A549 (cell line): ENCODE results near the gene RPL31. TPM values are rescaled to one million over a fixed set of nuclear protein-coding genes. Genes with fewer than 3 reads are reported as not detected.

Experiments
- ATAC-seq, 2 experiments: fragments of 200-7000 bp in 1 of 2; fragments of >200 bp in 1 of 2; cut with Nextera tagmentation in 1 of 2; cut with Tn5 transposase in 1 of 2; 3 replicates each; pipeline versions ENCODE4 v1.8.0 to v1.9.1; 2018 to 2020; ENCODE audit warnings: mild to moderate bottlenecking in 1 of 2, moderate library complexity in 1 of 2
- CTCF ChIA-PET: fragments of 300-600 bp; sonication (Branson Sonifier 250); formaldehyde crosslinking; extraction: SDS; loops from one replicate; lab custom pipeline; 2021; ENCODE audit warnings: antibody characterized with exemption, inconsistent platforms; lab: Yijun Ruan, JAX
- POLR2A ChIA-PET: fragments of 350-600 bp; formaldehyde crosslinking; extraction: SDS; loops from one replicate; lab custom pipeline; 2021; ENCODE audit warnings: antibody characterized with exemption, inconsistent platforms; lab: Yijun Ruan, JAX
- DNase-seq, 2 experiments: peaks; one replicate each; pipeline versions ENCODE4 v3.0.0 to v3.0.0-alpha.2; 2011 to 2016; ENCODE audit warnings: low read depth in 1 of 2, low spot score in 1 of 2
- FAIRE-seq: peaks from 2 replicates; lab custom pipeline; 2011; peaks lifted over from hg19 to GRCh38; lab: Jason Lieb, UNC
- H3K27ac ChIP-seq, 2 experiments: fragments of >200 bp; sonication (Bioruptor Twin); formaldehyde crosslinking; 3 replicates each; pipeline ENCODE4 v1.5.1; 2016 to 2017
- H3K4me1 ChIP-seq: fragments of >200 bp; sonication (Bioruptor Twin); formaldehyde crosslinking; 3 replicates; pipeline ENCODE4 v1.6.1; 2016
- H3K4me2 ChIP-seq: fragments of >200 bp; sonication (Bioruptor Twin); formaldehyde crosslinking; 3 replicates; pipeline ENCODE4 v1.6.1; 2016
- H3K4me3 ChIP-seq: fragments of >200 bp; sonication (Bioruptor Twin); formaldehyde crosslinking; 3 replicates; pipeline ENCODE4 v1.5.1; 2016
- H3K9me3 ChIP-seq: fragments of >200 bp; sonication (Bioruptor Twin); formaldehyde crosslinking; 3 replicates; pipeline ENCODE4 v1.6.1; 2016
- BCL3 ChIP-seq: fragments of >200 bp; sonication (Bioruptor Twin); formaldehyde crosslinking; IDR thresholded peaks from 3 replicates; pipeline ENCODE4 v1.6.1; 2016
- CEBPB ChIP-seq, 2 experiments: fragments of >200 bp in 1 of 2; sonication (Bioruptor Twin) in 1 of 2; formaldehyde crosslinking in 1 of 2; IDR thresholded peaks; 2 replicates each; pipeline ENCODE4 v1.6.1; 2012 to 2016
- CHD2 ChIP-seq: fragments of 150-350 bp; IDR thresholded peaks from 2 replicates; pipeline ENCODE4 v1.6.1; 2014; ENCODE audit warnings: low read length; ENCODE audit not compliant: partially characterized antibody
- E2F6 ChIP-seq: IDR thresholded peaks from 2 replicates; pipeline ENCODE4 v1.6.1; 2012; ENCODE audit warnings: low read depth, borderline replicate concordance
- ELK1 ChIP-seq: fragments of 150-350 bp; IDR thresholded peaks from 2 replicates; pipeline ENCODE4 v1.6.1; 2014; ENCODE audit warnings: low read depth, mild to moderate bottlenecking, low read length
- FOSL2 ChIP-seq, 2 experiments: fragments of 450-650 bp in 1 of 2; fragments of >200 bp in 1 of 2; sonication (Bioruptor Twin) in 1 of 2; formaldehyde crosslinking; IDR thresholded peaks; 2 replicates each; pipeline versions ENCODE4 v1.5.0 to v1.6.1; 2016 to 2020; ENCODE audit warnings: mild to moderate bottlenecking in 1 of 2, moderate library complexity in 1 of 2
- FOXS1 ChIP-seq: fragments of 250-450 bp; sonication (Bioruptor Pico); IDR thresholded peaks from 2 replicates; pipeline ENCODE4 v1.5.0; 2020; ENCODE audit warnings: mild to moderate bottlenecking, moderate library complexity
- GATA3 ChIP-seq: IDR thresholded peaks from 2 replicates; pipeline ENCODE4 v1.6.1; 2012; ENCODE audit warnings: borderline replicate concordance
- HDAC2 ChIP-seq: fragments of 200-600 bp; sonication (generic); IDR thresholded peaks from 2 replicates; pipeline ENCODE4 v1.6.1; 2016
- HES2 ChIP-seq: fragments of >200 bp; sonication (Bioruptor Twin); formaldehyde crosslinking; IDR thresholded peaks from 2 replicates; pipeline ENCODE4 v1.6.1; 2016
- HMGXB4 ChIP-seq: fragments of 250-450 bp; sonication (Bioruptor Pico); IDR thresholded peaks from 2 replicates; pipeline ENCODE4 v1.5.0; 2021; ENCODE audit warnings: mild to moderate bottlenecking, moderate library complexity, borderline replicate concordance
- HOXA7 ChIP-seq: fragments of 250-450 bp; sonication (Bioruptor Pico); IDR thresholded peaks from 2 replicates; pipeline ENCODE4 v1.5.0; 2020; ENCODE audit warnings: mild to moderate bottlenecking, moderate library complexity
- HOXB13 ChIP-seq: fragments of 250-450 bp; sonication (Bioruptor Pico); IDR thresholded peaks from 2 replicates; pipeline ENCODE4 v1.5.0; 2020; ENCODE audit warnings: low read depth, mild to moderate bottlenecking, moderate library complexity
- MAFK ChIP-seq: fragments of 450-650 bp; IDR thresholded peaks from 2 replicates; pipeline ENCODE4 v1.6.1; 2014; ENCODE audit not compliant: partially characterized antibody
- MAX ChIP-seq: IDR thresholded peaks from 2 replicates; pipeline ENCODE4 v1.6.1; 2012
- MAZ ChIP-seq: fragments of 150-350 bp; IDR thresholded peaks from 2 replicates; pipeline ENCODE4 v1.6.1; 2014; ENCODE audit warnings: antibody characterized with exemption, low read depth, low read length, borderline replicate concordance
- MYC ChIP-seq: IDR thresholded peaks from 2 replicates; pipeline ENCODE4 v1.6.1; 2012; ENCODE audit warnings: mild to moderate bottlenecking, inconsistent platforms, low read length, improper control_type of control experiment, borderline replicate concordance
- NPAS2 ChIP-seq: fragments of 250-450 bp; sonication (Bioruptor Pico); IDR thresholded peaks from 2 replicates; pipeline ENCODE4 v1.8.0; 2022; ENCODE audit warnings: mild to moderate bottlenecking, moderate library complexity, borderline replicate concordance
- PHF8 ChIP-seq: fragments of 200-600 bp; sonication (generic); IDR thresholded peaks from 2 replicates; pipeline ENCODE4 v1.6.1; 2016; ENCODE audit warnings: low read depth, mild to moderate bottlenecking, antibody characterized with exemption, moderate library complexity, borderline replicate concordance
- POLR2AphosphoS2 ChIP-seq: conservative IDR thresholded peaks from 2 replicates; pipeline ENCODE4 v1.6.1; 2012; ENCODE audit warnings: low read length, improper control_type of control experiment, inconsistent platforms
- RAD21 ChIP-seq, 2 experiments: fragments of >200 bp in 1 of 2; sonication (Bioruptor Twin) in 1 of 2; formaldehyde crosslinking in 1 of 2; IDR thresholded peaks in 1 of 2; conservative IDR thresholded peaks in 1 of 2; 2 replicates in 1 of 2; 3 replicates in 1 of 2; pipeline ENCODE4 v1.6.1; 2012 to 2018; ENCODE audit warnings: inconsistent platforms in 1 of 2
- RARB ChIP-seq: fragments of 250-450 bp; sonication (Bioruptor Pico); IDR thresholded peaks from 2 replicates; pipeline ENCODE4 v1.8.0; 2021; ENCODE audit warnings: mild to moderate bottlenecking, moderate library complexity
- TP53 ChIP-seq: fragments of 250-450 bp; sonication (Bioruptor Pico); IDR thresholded peaks from 2 replicates; pipeline ENCODE4 v1.5.0; 2021; ENCODE audit warnings: mild to moderate bottlenecking, moderate library complexity
- USF2 ChIP-seq: fragments of 450-650 bp; IDR thresholded peaks from 2 replicates; pipeline ENCODE4 v1.6.1; 2014; ENCODE audit warnings: antibody characterized with exemption
- ZC3H11A ChIP-seq: fragments of 450-650 bp; IDR thresholded peaks from 2 replicates; pipeline ENCODE4 v1.6.1; 2014; ENCODE audit warnings: antibody characterized with exemption, mild to moderate bottlenecking
- ZSCAN20 ChIP-seq: fragments of 250-450 bp; sonication (Bioruptor Pico); IDR thresholded peaks from 2 replicates; pipeline ENCODE4 v1.8.0; 2022; ENCODE audit warnings: mild to moderate bottlenecking, moderate library complexity
- WGBS: methylation state at CpG from one replicate; pipeline ENCODE4 v1.1.6; 2017; ENCODE audit errors: missing lambda C conversion rate; 5-methylcytosine and 5-hydroxymethylcytosine counted together
- polyA plus RNA-seq, 4 experiments: library from polyadenylated mRNA; depleted of rRNA in 3 of 4; stranded (reverse); fragments of >200 nt; fragmentation: RNase III in 1 of 4; extraction: RNeasy Plus Mini Kit Qiagen cat#74134 plus additional on column Dnase treatment in 1 of 4; gene quantifications; 2 replicates in 3 of 4; 3 replicates in 1 of 4; pipeline ENCODE4 v1.2.3, GENCODE V29; 2011 to 2017

RPL31 gene
- polyA plus RNA-seq, 2 of the 4 experiments (the other 2 are of a cell fraction) = 1,803 to 2,064 TPM

- 82% methylated on average over 7 of the region's 7 CpGs for WGBS
- FAIRE-seq = no peak
- H3K4me1 ChIP-seq = no peaks in the 10 kb centered on the region
- no peak for DNase-seq
- no peaks in the 10 kb centered on the region for H3K9me3 ChIP-seq
- ATAC-seq = no peak
- no peak overlapping the region for H3K4me2 ChIP-seq
- H3K27ac ChIP-seq = no peak overlapping the region
- CTCF ChIA-PET = no interaction called here
- TF ChIP-seq HOXA7 (CRISPR knock-in tag) (no peak), MAFK (no peak), PHF8 (no peak), NPAS2 (CRISPR knock-in tag) (no peak), FOXS1 (CRISPR knock-in tag) (no peak), MYC (no peak), ZSCAN20 (CRISPR knock-in tag) (no peak), USF2 (no peak)
- POLR2A ChIA-PET = no interaction called here
- no peak overlapping the region for H3K4me3 ChIP-seq
Observed at GRCh38 chr2:100969998-100970397, 32.1 kb upstream of the RPL31 start.

- no peak overlapping the region for H3K27ac ChIP-seq
- CTCF ChIA-PET = interaction anchor here (1.2 kb wide), 1 partner anchor 365 kb away, joined by 6 read pairs; no protein-coding TSS in a partner anchor
- H3K9me3 ChIP-seq = no peaks in the 10 kb centered on the region
- H3K4me2 ChIP-seq = no peak overlapping the region
- no peaks in the 10 kb centered on the region for H3K4me1 ChIP-seq
- 94% methylated on average over 9 of the region's 9 CpGs for WGBS
- no peak for TF ChIP-seq E2F6
- TF ChIP-seq CHD2 = no peak
- no peak for TF ChIP-seq MAX
- TF ChIP-seq HMGXB4 (CRISPR knock-in tag) = no peak
- no peak for TF ChIP-seq MAZ
- no peak for TF ChIP-seq TP53 (CRISPR knock-in tag)
- TF ChIP-seq BCL3 = no peak
- TF ChIP-seq HES2 = no peak
- no peak for TF ChIP-seq RARB (CRISPR knock-in tag)
- TF ChIP-seq RAD21 (conservative IDR thresholded peaks at IDR 0.05 in 1 of 2, IDR thresholded peaks at IDR 0.05 in 1 of 2) = no peak
- no peak for TF ChIP-seq ELK1
- TF ChIP-seq GATA3 = no peak
- TF ChIP-seq ZC3H11A = no peak
- TF ChIP-seq CEBPB (IDR thresholded peaks at IDR 0.05) = no peak
- no peak for TF ChIP-seq HOXB13 (CRISPR knock-in tag)
- TF ChIP-seq USF2 = no peak
- no peak for TF ChIP-seq HDAC2
- no peak for TF ChIP-seq NPAS2 (CRISPR knock-in tag)
- no peak for TF ChIP-seq POLR2AphosphoS2
- no peak for TF ChIP-seq FOSL2 (IDR thresholded peaks at IDR 0.05)
- no peak for TF ChIP-seq FOSL2 (CRISPR knock-in tag; IDR thresholded peaks at IDR 0.05)
- TF ChIP-seq, all 56 proteins: peak for 0
- POLR2A ChIA-PET = interaction anchor here (0.7 kb wide), 1 partner anchor 85 kb away, joined by 4 read pairs; no protein-coding TSS in a partner anchor
- no peak overlapping the region for H3K4me3 ChIP-seq
- no peak for FAIRE-seq
- no peak for DNase-seq
- ATAC-seq = no peak
Observed at GRCh38 chr2:100971221-100971620, 30.9 kb upstream of the RPL31 start.
